ENCODE measurements around the gene FAM210A.

Gene FAM210A

DNA sequence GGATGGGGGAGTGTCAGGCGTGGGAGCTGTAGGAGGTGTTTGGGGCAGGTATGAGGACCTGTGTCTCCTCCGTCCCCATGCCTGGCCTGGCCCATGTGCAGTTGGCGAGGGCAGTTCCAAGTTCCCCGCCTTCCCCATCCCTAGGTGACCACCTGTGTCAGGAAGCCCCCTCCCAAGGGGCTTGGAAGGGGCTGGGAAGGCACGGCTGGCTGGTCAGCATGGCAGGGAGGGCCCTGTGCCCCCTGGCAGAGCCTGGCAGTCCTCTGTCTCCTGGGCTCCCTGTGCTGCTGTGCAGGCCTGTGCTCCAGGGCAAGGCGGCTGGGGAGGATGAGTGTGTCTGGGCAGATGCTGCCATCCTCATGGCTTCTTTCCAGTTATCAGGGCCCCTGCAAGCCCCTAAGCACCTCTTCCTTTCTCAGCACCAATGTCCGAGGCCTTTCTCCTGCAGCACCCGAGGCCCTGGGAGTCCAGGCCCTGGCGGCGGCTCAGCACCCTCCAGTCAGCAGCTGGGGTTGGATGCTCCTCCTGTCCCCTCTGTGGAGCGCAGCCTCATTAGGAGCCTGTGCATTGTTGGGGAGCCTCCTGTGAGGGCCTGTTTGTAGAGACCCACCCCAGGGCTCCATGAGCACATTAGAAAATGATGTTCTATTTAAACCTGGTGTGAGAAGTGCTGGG, 101.7 kb downstream of the FAM210A start:
- no peak overlapping the region for H3K4me3 ChIP-seq (ENCODE audit: low read depth, low read length)

DNA sequence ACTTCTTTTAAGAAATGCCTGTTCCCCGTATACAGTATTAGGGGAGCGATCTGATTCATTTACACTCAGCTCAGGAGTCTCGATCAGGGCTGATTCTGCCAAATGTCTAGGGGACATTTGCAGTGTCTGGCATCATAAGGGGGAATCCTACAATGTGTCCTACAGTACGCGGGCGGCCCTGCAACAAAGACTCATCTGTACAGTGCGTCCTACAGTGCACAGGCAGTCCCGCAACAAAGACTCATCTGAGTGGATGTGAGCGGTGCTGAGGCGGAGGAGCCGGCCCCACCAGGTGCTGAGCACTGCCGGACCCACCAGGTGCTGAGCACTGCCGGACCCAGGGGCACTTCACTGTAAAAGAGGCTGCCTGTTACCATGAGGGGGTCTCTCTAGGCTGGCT, 102.5 kb downstream of the FAM210A start:
- H3K4me3 ChIP-seq (ENCODE audit: low read depth, low read length) = no peak overlapping the region

GRCh38 chr18:13623348-13623747, 103.0 kb downstream of the FAM210A start:
- H3K4me3 ChIP-seq (ENCODE audit: low read depth, low read length) = no peak overlapping the region

GRCh38 chr18:13622751-13623150, 103.6 kb downstream of the FAM210A start:
- no peak overlapping the region for H3K4me3 ChIP-seq (ENCODE audit: low read depth, low read length)

DNA sequence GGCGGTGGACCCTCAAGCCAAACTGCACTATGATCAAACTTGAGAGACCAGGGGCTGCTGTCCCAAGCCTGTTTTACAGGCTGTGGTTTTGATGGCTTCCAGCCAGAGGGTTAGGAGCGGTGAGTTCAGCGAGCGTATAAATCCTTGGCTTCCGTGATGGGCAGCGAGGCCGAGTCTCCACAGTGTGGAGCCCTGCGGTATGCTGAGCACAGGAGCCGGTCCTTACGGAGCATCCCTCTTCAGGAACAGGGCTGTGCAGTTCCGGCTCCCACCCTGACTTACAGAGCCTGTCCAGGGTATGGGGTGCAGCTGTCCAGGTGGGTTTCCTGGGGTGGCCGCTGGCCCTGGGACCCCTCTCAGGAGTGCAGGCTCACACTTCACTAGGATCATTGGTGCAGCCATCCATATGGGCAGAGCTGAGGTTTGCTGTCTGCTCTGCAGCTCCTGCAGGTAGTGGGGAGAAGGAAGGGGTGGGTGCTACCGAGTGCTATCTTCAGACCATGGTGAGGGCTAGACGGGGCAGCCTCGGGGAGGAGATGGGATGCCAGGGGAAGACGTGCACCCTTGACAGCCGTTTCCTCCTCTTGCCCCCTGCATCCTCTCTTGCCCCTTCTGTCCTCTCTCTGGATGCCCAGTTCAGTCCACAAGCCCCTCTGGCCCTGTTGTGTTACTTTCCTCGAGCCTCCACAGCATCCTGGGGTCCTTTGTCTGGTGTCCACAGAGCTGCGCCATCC, 104.3 kb downstream of the FAM210A start:
- no peak overlapping the region for H3K4me3 ChIP-seq (ENCODE audit: low read depth, low read length)

DNA sequence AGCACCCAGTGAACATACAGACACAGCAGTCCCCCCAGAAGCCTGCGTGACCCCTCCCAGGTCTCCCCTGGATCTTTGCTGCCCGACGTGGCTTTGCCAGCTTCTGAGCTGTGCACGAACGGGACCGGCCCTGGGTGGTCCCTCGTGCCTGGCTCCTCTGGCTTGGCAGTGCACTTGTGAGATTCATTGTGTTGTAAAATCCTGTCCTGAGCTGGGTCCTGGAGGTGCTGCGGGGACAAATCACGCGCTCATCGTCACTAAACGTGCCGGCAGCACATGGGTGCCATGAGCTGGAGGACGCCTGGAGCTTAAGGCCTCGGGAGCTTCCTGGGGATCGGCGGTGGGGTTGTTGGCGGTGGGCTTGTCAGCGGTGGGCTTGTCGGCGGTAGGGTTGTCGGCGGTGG, 104.9 kb downstream of the FAM210A start:
- H3K4me3 ChIP-seq (ENCODE audit: low read depth, low read length) = no peak overlapping the region

DNA sequence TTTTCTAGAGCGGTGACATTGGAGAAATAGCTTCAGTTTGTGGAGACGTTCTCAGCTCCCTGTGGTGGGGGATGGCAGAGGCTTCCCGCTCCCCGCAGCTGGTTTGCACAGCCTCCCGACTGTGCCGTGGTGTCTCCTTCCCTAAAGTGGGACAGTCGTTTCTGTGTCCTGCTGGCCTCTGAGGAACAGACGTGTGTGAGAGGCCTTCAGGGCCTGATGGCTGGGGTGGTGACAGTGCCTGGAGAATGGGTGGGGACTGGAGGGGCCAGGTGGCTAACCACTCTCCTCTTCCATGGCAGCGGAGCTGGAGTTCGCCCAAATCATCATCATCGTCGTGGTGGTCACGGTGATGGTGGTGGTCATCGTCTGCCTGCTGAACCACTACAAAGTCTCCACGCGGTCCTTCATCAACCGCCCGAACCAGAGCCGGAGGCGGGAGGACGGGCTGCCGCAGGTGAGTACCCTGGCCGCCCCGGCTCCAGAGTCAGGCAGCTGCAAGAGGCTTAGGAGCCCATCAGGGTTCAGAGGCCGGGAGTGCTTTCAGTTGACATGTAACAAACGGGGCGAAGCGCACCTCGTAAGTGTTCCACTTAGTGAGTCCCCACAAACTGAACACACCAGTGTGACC, 105.4 kb downstream of the FAM210A start:
- no peak overlapping the region for H3K4me3 ChIP-seq (ENCODE audit: low read depth, low read length)

GRCh38 chr18:13620206-13620672, 106.1 kb downstream of the FAM210A start:
- no peak overlapping the region for H3K4me3 ChIP-seq (ENCODE audit: low read depth, low read length)

DNA sequence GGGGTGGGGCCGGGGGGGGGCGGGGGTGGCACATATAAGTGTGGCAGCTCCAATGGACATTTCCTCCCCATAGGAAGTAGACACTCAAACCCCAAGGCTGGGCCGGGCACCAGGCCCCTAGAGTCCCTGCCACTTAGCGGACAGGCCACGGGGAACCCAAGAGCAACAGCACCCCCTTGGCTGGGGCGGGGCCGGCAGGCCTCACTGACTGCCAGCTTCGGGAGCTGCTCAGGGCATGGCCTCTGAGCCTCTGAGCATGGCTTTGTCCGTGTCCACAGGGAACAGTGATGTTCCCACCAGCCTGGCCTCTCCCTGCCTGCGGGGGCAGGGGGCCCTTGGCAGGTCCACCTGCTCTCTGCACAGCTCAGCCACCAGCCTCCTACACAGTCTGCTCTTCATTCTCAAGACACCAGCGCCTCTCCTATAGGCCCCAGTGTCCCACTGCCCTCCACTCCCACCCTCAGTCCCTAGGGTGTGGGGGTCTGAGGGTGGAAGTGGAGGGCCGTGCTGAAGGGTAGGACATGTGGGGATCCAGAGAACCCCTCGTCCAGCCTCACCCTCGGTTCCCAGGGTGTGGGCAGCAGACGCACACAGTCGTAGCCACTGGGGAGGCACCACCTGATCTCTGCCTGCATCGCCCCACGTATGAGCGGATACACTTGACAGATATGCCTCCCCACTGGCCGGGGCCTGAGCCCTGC, 106.7 kb downstream of the FAM210A start:
- no peak overlapping the region for H3K4me3 ChIP-seq (ENCODE audit: low read depth, low read length)

- no peak overlapping the region for H3K4me3 ChIP-seq (ENCODE audit: low read depth, low read length)
Observed at GRCh38 chr18:13618760-13619438, 107.5 kb downstream of the FAM210A start.

- H3K4me3 ChIP-seq (ENCODE audit: low read depth, low read length) = no peak overlapping the region
Observed at GRCh38 chr18:13617826-13618515, 108.4 kb downstream of the FAM210A start.

DNA sequence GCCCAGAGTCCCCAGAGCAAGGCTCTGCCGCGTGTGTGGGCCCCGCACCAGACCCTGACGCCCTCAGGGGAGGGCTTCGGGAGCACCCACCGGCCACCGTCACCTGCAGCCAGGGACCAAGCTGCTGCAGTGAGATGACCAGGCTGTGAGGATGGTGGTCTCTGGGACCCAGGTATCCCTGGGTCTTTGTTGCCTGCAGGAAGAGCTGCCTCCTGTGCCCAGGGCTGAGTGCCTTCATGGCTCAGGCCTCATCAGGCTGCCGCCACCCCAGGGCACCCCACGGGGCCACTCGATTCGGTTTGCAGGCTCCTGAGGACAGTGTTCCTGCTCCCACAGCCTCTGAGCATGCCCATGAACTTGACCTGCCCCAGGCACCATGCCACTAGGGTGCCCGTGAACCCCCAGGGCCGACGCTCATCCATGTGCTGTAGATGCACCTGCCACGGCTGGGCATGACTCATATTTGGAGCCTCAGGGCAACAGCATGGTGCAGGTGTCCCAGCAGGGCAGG, 109.8 kb downstream of the FAM210A start:
- no peak overlapping the region for H3K4me3 ChIP-seq (ENCODE audit: low read depth, low read length)

DNA sequence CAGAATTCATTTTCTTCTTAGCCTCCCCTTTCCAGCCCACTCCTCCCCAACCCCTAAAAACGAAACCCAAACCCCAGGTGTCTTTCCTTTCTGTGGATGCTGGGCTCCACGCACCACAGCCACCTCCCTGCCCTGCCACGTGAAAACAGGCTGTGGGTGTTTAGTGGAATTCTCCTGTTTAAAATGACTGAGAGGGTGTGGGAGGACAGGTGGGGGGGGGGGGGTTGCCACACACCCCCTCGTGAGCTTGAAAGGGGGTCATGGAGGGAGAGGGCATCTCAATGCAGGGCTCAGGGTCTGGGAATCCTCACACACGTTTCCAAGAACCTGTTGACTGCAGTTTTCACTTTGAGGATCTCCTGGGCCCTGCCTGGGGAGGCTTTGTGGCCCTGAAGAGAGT, 110.3 kb downstream of the FAM210A start:
- H3K4me3 ChIP-seq (ENCODE audit: low read depth, low read length) = no peak overlapping the region

- H3K4me3 ChIP-seq (ENCODE audit: low read depth, low read length) = no peak overlapping the region
Observed at GRCh38 chr18:13615432-13615861, 110.9 kb downstream of the FAM210A start.

GRCh38 chr18:13614641-13615288, 111.6 kb downstream of the FAM210A start:
- H3K4me3 ChIP-seq (ENCODE audit: low read depth, low read length) = no peak overlapping the region

DNA sequence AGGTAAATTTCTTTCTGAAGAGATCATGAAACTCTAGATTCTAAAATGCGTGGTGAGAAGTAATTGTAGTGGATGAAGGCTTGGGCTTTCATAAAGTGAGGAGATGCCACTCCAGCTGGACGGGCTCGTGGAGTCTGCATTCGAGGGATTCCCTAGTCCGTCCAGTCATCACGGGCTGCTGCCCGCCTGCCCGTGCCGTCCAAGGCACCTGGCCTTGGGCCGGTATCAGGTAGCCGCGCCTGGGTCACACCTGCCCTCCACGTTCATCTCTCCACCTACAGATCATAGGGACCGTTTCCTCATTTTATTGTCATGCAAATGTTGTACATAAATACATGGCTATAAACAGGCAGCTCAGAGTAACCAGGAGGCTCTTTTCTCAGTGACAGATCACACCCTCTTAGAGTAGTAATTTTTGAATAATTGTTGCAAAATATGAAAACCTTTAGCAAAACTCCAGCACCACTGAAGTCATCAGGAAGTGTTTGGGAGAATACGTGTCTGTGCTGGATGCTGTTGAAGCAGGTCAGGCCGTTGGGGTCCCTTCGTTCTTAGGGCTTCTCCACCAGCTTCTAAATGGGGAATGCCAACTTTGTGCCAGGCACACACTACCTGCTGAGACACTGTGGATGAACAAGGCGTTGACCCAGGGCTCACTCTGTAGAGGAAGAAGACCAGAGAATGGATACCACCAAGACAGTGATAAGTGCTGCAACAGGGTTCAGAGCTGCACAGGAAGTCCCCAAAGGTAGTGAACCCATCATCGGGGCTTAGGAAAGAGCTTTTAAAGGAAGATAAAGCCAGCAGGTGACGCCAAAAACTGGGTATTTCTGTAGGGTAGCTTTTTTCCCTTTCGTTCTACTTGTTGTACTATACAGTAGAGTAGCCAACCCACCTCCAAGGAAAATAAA, 112.5 kb downstream of the FAM210A start:
- no peak overlapping the region for H3K4me3 ChIP-seq (ENCODE audit: low read depth, low read length)
